Measurements from ENCODE around the gene GRHL3. TPM values are rescaled to one million over a fixed set of nuclear protein-coding genes. Genes with fewer than 3 reads are reported as not detected.

The GRHL3 gene
- total and polyA plus RNA-seq, 10 of the 15 experiments (the other 5 are each of a cell fraction or from before 2014, with no cell fraction given): 0.07 to 0.87 (median 0.34) TPM

- WGBS (ENCODE audit: insufficient coverage, insufficient replicate concordance, low lambda C conversion rate, missing lambda C conversion rate): 97% methylated on average over 8 of the region's 8 CpGs
- ChIA-PET POLR2A (no interaction called here), RAD21 (ENCODE audit: unreplicated experiment) (interaction anchor here (1.1 to 1.3 kb wide), 3 partner anchors 185 to 199 kb away, joined by 3 to 4 read pairs (median 4); no protein-coding TSS in a partner anchor), SMC1A (ENCODE audit: uncharacterized antibody, unreplicated experiment) (interaction anchor here (1.1 to 3.1 kb wide), 4 partner anchors 185 to 238 kb away, joined by 3 to 24 read pairs (median 4); no protein-coding TSS in a partner anchor), CTCF (interaction anchor here (0.6 to 6.2 kb wide), 3 partner anchors 67 to 238 kb away, joined by 3 to 74 read pairs (median 7); no protein-coding TSS in a partner anchor)
- Histone ChIP-seq H3K9me3 (replicated peaks; ENCODE audit: control insufficient read depth, insufficient read depth, low read length) (no peaks in the 10 kb centered on the region), H4K20me1 (ENCODE audit: control insufficient read depth, insufficient read depth) (no peaks in the 10 kb centered on the region), H3K4me3 (no peak overlapping the region), H3K4me2 (ENCODE audit: control insufficient read depth, insufficient read depth) (no peak overlapping the region), H3K27me3 (replicated peaks in 1 of 2; ENCODE audit: control insufficient read depth in 2 of 2, insufficient read depth in 2 of 2, low read length in 1 of 2) (no peaks in the 10 kb centered on the region; a peak in 1 of 4 replicates), H3K9ac (ENCODE audit: control insufficient read depth, insufficient read depth, low read length) (no peak overlapping the region), H3K79me2 (ENCODE audit: control insufficient read depth, insufficient read depth, low read length) (no peaks in the 10 kb centered on the region), H3K4me1 (ENCODE audit: control insufficient read depth, insufficient read depth, low read length) (peaks cover 43% of the 10 kb centered on the region), H3K36me3 (ENCODE audit: control insufficient read depth in 2 of 2, insufficient read depth in 2 of 2, low read length in 1 of 2) (no peaks in the 10 kb centered on the region), H2AFZ (ENCODE audit: control insufficient read depth, low read depth, low read length) (no peak overlapping the region), H3K27ac (ENCODE audit: control insufficient read depth, insufficient read depth) (no peak overlapping the region)
- ATAC-seq (no peak), DNase-seq (ENCODE audit: low read depth, low spot score) (no peak), FAIRE-seq (no peak)
- intact Hi-C loops (cut with micrococcal nuclease; ENCODE audit: unreplicated experiment) (no loop called here), in situ Hi-C loops (cut with MboI) (no loop called here)
- no peak for TF ChIP-seq RCOR1 (conservative IDR thresholded peaks at IDR 0.05; ENCODE audit: low read depth, low read length)
- no peak for TF ChIP-seq MYB (IDR thresholded peaks at IDR 0.05; ENCODE audit: borderline replicate concordance, low read depth, low read length)
- TF ChIP-seq FOXK2 (IDR thresholded peaks at IDR 0.05): no peak
- TF ChIP-seq IKZF2 (IDR thresholded peaks at IDR 0.05): no peak
- no peak for TF ChIP-seq ZBED1 (IDR thresholded peaks at IDR 0.05; ENCODE audit: borderline replicate concordance)
- no TSS peak for BruUV-seq (replicated peaks)
Measured at GRCh38 chr1:24388331-24388885, 69.3 kb downstream of the GRHL3 start.

DNA sequence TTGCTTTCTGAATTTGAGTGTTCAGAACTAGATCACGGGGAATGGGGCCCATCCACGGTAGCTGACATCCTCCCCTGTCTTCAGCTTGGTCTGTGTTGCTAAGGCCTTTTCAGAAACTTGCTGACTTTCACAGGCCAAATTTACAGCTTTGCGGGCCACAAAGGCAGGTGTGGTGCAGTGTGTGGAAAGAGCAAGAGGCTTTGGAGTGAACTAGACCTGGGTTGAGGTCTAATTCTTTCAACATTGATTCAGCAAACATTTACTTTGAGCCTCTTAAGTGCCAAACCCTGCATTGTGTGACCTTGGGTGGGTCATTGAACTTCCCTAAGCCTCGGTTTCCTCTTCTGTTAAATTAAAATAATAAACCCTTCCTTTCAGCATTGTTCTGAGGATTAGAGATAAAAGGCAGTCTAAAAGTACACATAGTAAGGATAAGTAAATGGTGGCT, 70.1 kb downstream of the GRHL3 start:
- SMC1A ChIA-PET (ENCODE audit: uncharacterized antibody, unreplicated experiment): interaction anchor here (1.1 to 3.1 kb wide), 3 partner anchors 187 to 239 kb away, joined by 3 to 24 read pairs (median 4); no protein-coding TSS in a partner anchor
- no peaks in the 10 kb centered on the region; the same call in 1 of the 2 replicates for H3K79me2 ChIP-seq (ENCODE audit: control insufficient read depth, insufficient read depth, low read length)
- H4K20me1 ChIP-seq (ENCODE audit: control insufficient read depth, insufficient read depth): no peaks in the 10 kb centered on the region
- FAIRE-seq (no peak), DNase-seq (ENCODE audit: low read depth, low spot score) (no peak), ATAC-seq (no peak)
- H3K27me3 ChIP-seq (replicated peaks in 1 of 2; ENCODE audit: control insufficient read depth in 2 of 2, insufficient read depth in 2 of 2, low read length in 1 of 2): no peaks in the 10 kb centered on the region; a peak in 1 of 4 replicates
- BruUV-seq (replicated peaks): no TSS peak
- in situ Hi-C loops (cut with MboI): no loop called here
- no peak overlapping the region for H3K4me3 ChIP-seq
- WGBS (ENCODE audit: insufficient coverage, insufficient replicate concordance, low lambda C conversion rate, missing lambda C conversion rate): 64% methylated on average over 4 of the region's 4 CpGs
- peaks cover 44% of the 10 kb centered on the region for H3K4me1 ChIP-seq (ENCODE audit: control insufficient read depth, insufficient read depth, low read length)
- H3K9me3 ChIP-seq (replicated peaks; ENCODE audit: control insufficient read depth, insufficient read depth, low read length): no peaks in the 10 kb centered on the region
- CTCF ChIA-PET: interaction anchor here (0.6 to 6.2 kb wide), 2 partner anchors 68 to 189 kb away, joined by 3 to 74 read pairs; no protein-coding TSS in a partner anchor
- H3K4me2 ChIP-seq (ENCODE audit: control insufficient read depth, insufficient read depth): no peak overlapping the region
- POLR2A ChIA-PET: no interaction called here
- no peak overlapping the region for H3K9ac ChIP-seq (ENCODE audit: control insufficient read depth, insufficient read depth, low read length)
- H3K36me3 ChIP-seq (ENCODE audit: control insufficient read depth in 2 of 2, insufficient read depth in 2 of 2, low read length in 1 of 2): no peaks in the 10 kb centered on the region
- RAD21 ChIA-PET (ENCODE audit: unreplicated experiment): interaction anchor here (1.1 to 1.3 kb wide), 3 partner anchors 185 to 200 kb away, joined by 3 to 4 read pairs (median 4); no protein-coding TSS in a partner anchor
- intact Hi-C loops (cut with micrococcal nuclease; ENCODE audit: unreplicated experiment): no loop called here
- no peak overlapping the region for H2AFZ ChIP-seq (ENCODE audit: control insufficient read depth, low read depth, low read length)
- H3K27ac ChIP-seq (ENCODE audit: control insufficient read depth, insufficient read depth): no peak overlapping the region
- TF ChIP-seq HSF1 (IDR thresholded peaks at IDR 0.05; ENCODE audit: low read depth, low read length) (no peak), NR2C1 (IDR thresholded peaks at IDR 0.05) (no peak), ZBTB40 (IDR thresholded peaks at IDR 0.05; ENCODE audit: borderline replicate concordance) (no peak), CBX5 (IDR thresholded peaks at IDR 0.05; ENCODE audit: low read depth) (no peak), MXI1 (IDR thresholded peaks at IDR 0.05; ENCODE audit: low read depth, low read length) (no peak), NR2F1 (conservative IDR thresholded peaks at IDR 0.05) (no peak), TARDBP (IDR thresholded peaks at IDR 0.05; ENCODE audit: borderline replicate concordance) (no peak)
